Astrocyte of the spinal cord (primary cell): ENCODE measurements around the gene NRP2.

Source experiments
- DNase-seq: peaks from one replicate; pipeline ENCODE4 v3.0.0; 2011; ENCODE audit warnings: low read depth, low spot score
- H3K4me3 ChIP-seq: 2 replicates; pipeline ENCODE4 v1.5.1; 2011; ENCODE audit warnings: low read depth, mild to moderate bottlenecking, low read length, moderate library complexity
- in situ Hi-C: cut with HindIII; loops from 2 replicates; pipeline ENCODE4 v1.10.0; 2017; ENCODE audit warnings: low sequenced_read_pairs
- TF ChIP-seq, protein P1 (sequence below): IDR thresholded peaks from 2 replicates; pipeline ENCODE4 v1.5.1; 2012; ENCODE audit warnings: low read depth, mild to moderate bottlenecking, low read length, inconsistent platforms

Gene NRP2

DNA sequence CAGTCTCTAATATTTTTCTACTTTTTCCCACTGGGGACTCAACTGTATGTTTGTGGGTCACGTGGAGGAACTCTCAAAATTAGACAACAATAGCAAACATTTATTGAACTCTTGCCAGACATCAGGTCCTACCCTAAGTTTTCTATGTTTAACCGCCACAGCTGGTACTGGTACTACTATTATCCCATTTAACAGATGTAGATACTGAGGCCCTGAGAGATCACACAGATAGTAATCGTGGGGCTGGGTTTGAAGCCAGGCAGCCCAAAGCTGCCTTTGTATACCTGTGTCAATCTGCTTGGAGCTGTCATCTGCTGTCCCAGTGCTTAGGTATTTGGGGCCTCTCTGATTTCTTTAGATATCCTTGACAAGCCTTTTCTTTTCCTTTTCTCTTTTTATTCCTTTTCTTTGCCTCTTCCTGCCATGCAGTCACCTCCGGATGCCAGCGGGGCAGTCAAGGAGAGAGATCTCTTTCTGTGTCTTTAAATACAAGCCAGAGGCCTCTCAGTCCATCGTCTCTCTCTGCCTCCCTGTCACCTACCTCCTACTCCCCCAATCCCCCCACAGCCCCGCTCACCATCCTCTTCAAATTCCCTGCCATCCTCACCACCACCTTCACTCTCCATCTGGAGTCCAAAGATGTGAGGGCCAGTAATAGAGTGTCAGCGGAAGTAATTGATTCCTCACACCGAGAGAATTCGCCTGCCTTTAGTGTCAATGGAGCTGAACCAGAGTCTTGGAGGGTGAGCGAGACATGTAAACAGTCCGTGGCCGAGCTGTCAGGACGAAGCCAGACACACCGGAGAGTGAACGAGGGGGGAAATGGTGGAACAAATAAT is 23.4 kb downstream of the NRP2 start:
- no peak overlapping the region for H3K4me3 ChIP-seq
- in situ Hi-C loops = no loop called here
- TF ChIP-seq, protein P1, sequence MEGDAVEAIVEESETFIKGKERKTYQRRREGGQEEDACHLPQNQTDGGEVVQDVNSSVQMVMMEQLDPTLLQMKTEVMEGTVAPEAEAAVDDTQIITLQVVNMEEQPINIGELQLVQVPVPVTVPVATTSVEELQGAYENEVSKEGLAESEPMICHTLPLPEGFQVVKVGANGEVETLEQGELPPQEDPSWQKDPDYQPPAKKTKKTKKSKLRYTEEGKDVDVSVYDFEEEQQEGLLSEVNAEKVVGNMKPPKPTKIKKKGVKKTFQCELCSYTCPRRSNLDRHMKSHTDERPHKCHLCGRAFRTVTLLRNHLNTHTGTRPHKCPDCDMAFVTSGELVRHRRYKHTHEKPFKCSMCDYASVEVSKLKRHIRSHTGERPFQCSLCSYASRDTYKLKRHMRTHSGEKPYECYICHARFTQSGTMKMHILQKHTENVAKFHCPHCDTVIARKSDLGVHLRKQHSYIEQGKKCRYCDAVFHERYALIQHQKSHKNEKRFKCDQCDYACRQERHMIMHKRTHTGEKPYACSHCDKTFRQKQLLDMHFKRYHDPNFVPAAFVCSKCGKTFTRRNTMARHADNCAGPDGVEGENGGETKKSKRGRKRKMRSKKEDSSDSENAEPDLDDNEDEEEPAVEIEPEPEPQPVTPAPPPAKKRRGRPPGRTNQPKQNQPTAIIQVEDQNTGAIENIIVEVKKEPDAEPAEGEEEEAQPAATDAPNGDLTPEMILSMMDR = no peak
- DNase-seq = no peak

DNA sequence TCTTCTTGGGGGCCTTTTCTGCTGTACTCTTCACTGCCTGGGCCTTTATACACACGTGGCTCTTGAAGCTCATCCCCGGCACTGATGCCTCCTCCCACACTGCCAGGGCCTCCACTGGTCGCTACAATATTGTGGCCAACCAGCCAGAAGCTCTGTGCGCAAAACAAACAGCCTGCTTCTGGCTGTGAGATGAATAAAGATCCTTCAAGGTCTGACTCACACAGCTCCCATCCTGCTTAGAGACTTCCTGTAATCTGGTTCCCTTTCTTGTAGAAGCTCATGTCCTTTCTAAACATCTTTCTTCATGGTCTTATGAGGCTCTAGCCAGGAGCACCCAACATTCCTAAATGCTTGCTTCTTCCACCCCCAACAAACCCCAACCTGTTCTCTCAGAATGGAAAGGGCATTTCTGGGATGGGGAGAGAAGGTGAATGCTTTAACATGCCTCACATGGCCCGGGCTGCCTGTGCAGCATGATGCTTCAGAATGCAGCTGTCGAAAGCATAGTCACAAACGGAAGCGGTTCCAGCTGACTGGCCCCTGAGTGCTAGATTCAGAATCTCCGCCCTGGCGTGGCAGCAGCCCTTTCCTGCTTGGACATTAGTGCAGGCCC is 24.6 kb downstream of the NRP2 start:
- no peak overlapping the region for H3K4me3 ChIP-seq
- DNase-seq = peak; percentile 96
- in situ Hi-C loops = no loop called here
- TF ChIP-seq, protein P1 = no peak

DNA sequence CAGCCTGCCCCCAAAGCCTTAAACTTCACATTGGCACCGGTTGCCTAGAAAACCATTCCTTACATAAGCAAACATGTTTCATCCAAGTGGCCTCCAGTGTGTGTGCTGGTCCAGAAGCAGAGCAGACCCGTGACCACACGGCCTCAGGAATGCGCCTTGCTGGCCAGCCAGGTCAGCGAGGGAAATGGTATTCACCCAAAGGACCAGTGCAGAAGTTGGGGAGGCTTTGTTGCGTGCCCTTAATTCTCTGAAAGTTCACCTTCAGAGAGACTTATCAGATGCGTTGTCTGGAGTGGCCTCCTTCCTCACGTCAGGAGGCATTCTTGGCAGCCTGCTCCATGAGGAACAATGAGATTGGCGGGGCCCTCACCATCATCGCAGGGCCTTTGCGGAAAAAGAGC is 25.9 kb downstream of the NRP2 start:
- no peak overlapping the region for H3K4me3 ChIP-seq
- in situ Hi-C loops = no loop called here
- DNase-seq = peak; percentile 93
- TF ChIP-seq, protein P1 = no peak

DNA sequence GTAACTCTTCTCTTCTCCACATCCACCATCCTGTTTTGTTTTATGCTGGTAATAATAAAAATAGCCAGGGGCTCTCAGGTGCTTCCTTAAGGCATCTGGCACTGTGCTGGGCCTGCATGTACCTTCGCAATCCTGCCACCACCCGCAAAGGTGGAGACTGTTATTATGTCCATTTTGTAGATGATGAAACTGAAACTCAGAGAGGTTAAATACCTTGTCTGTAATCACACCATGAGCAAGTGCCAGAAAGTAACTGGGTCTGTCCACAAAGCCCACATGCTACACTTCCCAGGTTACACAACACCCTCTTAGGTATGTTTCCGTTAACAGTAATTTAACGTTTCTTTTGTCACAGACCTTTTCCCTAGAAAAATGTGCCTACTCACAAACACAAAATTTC is 27.0 kb downstream of the NRP2 start:
- DNase-seq = no peak

DNA sequence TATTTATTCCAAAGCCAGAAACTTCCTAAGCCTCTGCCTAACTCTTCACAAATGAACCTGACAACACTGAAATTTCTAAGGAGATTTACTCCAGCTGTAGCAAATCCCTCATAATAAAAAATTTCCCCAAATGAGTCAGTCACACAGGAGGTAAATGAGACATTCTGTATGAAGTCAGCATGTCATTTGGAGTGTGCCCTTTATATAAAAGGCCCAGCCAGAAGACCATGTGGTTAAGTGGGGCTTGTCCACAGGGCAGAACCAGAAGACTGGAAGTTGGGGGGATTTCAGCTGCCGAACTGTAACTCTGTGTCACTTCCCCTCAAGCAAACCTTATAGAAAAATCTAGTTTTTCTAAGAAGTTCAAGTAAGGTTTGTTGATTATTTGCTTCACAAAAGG is 30.2 kb downstream of the NRP2 start:
- TF ChIP-seq, protein P1 = no peak
- peak; percentile 82 for DNase-seq
- H3K4me3 ChIP-seq = no peak overlapping the region
- in situ Hi-C loops = no loop called here

More for the DNA sequence above, 27.0 kb downstream of the NRP2 start:
- in situ Hi-C loops = no loop called here
- TF ChIP-seq, protein P1 = no peak
- H3K4me3 ChIP-seq = no peak overlapping the region

DNA sequence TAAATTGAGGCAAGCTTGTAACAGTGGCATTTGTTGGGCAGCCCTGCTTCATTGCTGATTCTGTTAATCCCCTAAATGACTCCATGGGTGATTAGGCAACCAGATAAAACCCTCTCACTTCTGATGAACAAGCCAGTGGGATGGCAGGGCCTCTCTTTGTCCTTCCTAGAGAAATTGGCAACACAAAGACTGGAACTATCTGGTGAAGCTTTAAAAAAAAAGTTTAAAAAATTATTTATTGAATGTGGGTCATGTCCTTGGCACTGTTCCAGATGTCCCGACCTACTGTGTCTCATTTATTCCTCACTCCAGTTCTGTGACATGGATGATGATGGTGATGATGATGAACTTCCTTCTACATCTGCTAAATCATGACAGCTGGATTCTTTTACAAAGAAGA is 30.8 kb downstream of the NRP2 start:
- H3K4me3 ChIP-seq = no peak overlapping the region
- DNase-seq = no peak
- TF ChIP-seq, protein P1 = no peak
- in situ Hi-C loops = no loop called here
